Endodermal cell (in vitro differentiated cells): ENCODE results near the gene FRMPD2. TPM values are rescaled to one million over a fixed set of nuclear protein-coding genes. Genes with fewer than 3 reads are reported as not detected.

ENCODE experiments used
- DNase-seq: peaks from one replicate; pipeline ENCODE4 v3.0.0-alpha.2; 2017
- H3K27ac ChIP-seq: 2 replicates; pipeline ENCODE4 v1.5.1; 2013; ENCODE audit warnings: mild to moderate bottlenecking, low read depth, low read length, moderate library complexity
- H3K27me3 ChIP-seq: 2 replicates; pipeline ENCODE4 v1.6.1; 2013; ENCODE audit warnings: mild to moderate bottlenecking, low read length, moderate library complexity; ENCODE audit not compliant: insufficient read depth, control insufficient read depth, poor library complexity, severe bottlenecking
- H3K36me3 ChIP-seq: 2 replicates; pipeline ENCODE4 v1.7.0; 2013; ENCODE audit warnings: mild to moderate bottlenecking, low read length, moderate library complexity; ENCODE audit not compliant: control insufficient read depth, insufficient read depth
- H3K4me1 ChIP-seq: one replicate; pipeline ENCODE4 v1.7.0; 2013; ENCODE audit warnings: low read length; ENCODE audit not compliant: control insufficient read depth, insufficient read depth
- H3K4me3 ChIP-seq: 2 replicates; pipeline ENCODE4 v1.5.1; 2013; ENCODE audit warnings: mild to moderate bottlenecking, low read length, moderate library complexity
- H3K9ac ChIP-seq: 2 replicates; pipeline ENCODE4 v1.6.1; 2013; ENCODE audit warnings: mild to moderate bottlenecking, low read length, moderate library complexity; ENCODE audit not compliant: poor library complexity, severe bottlenecking; ENCODE audit errors: extremely low read depth
- H3K9me3 ChIP-seq: 2 replicates; pipeline ENCODE4 v1.6.1; 2013; ENCODE audit warnings: mild to moderate bottlenecking, low read length, moderate library complexity; ENCODE audit not compliant: control insufficient read depth
- H3K27ac Mint-ChIP-seq: 2 replicates; pipeline ENCODE4 v1.8.0; 2020; ENCODE audit warnings: mixed read lengths
- H3K27me3 Mint-ChIP-seq: 2 replicates; pipeline ENCODE4 v1.8.0; 2021; ENCODE audit warnings: mild to moderate bottlenecking, mixed read lengths; ENCODE audit not compliant: insufficient read depth
- H3K36me3 Mint-ChIP-seq: 2 replicates; pipeline ENCODE4 v1.8.0; 2020; ENCODE audit warnings: low read depth, mixed read lengths
- H3K4me1 Mint-ChIP-seq: 2 replicates; pipeline ENCODE4 v1.8.0; 2020; ENCODE audit warnings: mixed read lengths
- H3K4me3 Mint-ChIP-seq: 2 replicates; pipeline ENCODE4 v1.8.0; 2020; ENCODE audit warnings: mild to moderate bottlenecking, moderate library complexity, mixed read lengths
- H3K9me3 Mint-ChIP-seq: 2 replicates; pipeline ENCODE4 v1.8.0; 2020; ENCODE audit warnings: mild to moderate bottlenecking, mixed read lengths
- CTCF ChIP-seq: fragments of 200-600 bp; sonication (generic); conservative IDR thresholded peaks from 2 replicates; pipeline ENCODE4 v1.5.0; 2021; ENCODE audit warnings: antibody characterized with exemption, mild to moderate bottlenecking
- WGBS, 2 experiments: methylation state at CpG; one replicate each; pipeline versions ENCODE4 v1.1.5 to v1.1.7; 2013; ENCODE audit warnings: missing lambda C conversion rate in 2 of 2, mixed read lengths in 1 of 2; ENCODE audit not compliant: insufficient coverage in 1 of 2, insufficient read length in 1 of 2; 5-methylcytosine and 5-hydroxymethylcytosine counted together
- total RNA-seq, 2 donors: library from RNA; stranded (reverse); fragmentation: NEBNext Ultra II Directional in 1 of 2; extraction: Animal tissue kit (Norgen Biotek cat#: 25700) in 1 of 2; gene quantifications; 2 replicates in 1 of 2; 3 replicates in 1 of 2; pipeline ENCODE4 v1.2.1, GENCODE V29; 2021

FRMPD2 gene
- total RNA-seq, 2 donors from 2014 or later: 0.44 to 1.5 TPM

- Histone ChIP-seq H3K4me3 (no peak overlapping the region), H3K36me3 (no peaks in the 10 kb centered on the region), H3K4me1 (peaks cover 12% of the 10 kb centered on the region), H3K9me3 (no peaks in the 10 kb centered on the region), H3K27me3 (no peaks in the 10 kb centered on the region), H3K9ac (no peak overlapping the region), H3K27ac (no peak overlapping the region)
- H3K27ac Mint-ChIP-seq: no peak overlapping the region
- no peak for TF ChIP-seq CTCF
- H3K27me3 Mint-ChIP-seq: no peaks in the 10 kb centered on the region
- H3K36me3 Mint-ChIP-seq: no peaks in the 10 kb centered on the region
- 94 to 100% methylated on average over 2 to 5 of the region's 5 CpGs for WGBS, 2 experiments
- DNase-seq: no peak
- H3K4me3 Mint-ChIP-seq: no peak overlapping the region
- no peaks in the 10 kb centered on the region for H3K9me3 Mint-ChIP-seq
- peaks cover 23% of the 10 kb centered on the region for H3K4me1 Mint-ChIP-seq
Measured at GRCh38 chr10:48254750-48255512, 19.6 kb downstream of the FRMPD2 start.

DNA sequence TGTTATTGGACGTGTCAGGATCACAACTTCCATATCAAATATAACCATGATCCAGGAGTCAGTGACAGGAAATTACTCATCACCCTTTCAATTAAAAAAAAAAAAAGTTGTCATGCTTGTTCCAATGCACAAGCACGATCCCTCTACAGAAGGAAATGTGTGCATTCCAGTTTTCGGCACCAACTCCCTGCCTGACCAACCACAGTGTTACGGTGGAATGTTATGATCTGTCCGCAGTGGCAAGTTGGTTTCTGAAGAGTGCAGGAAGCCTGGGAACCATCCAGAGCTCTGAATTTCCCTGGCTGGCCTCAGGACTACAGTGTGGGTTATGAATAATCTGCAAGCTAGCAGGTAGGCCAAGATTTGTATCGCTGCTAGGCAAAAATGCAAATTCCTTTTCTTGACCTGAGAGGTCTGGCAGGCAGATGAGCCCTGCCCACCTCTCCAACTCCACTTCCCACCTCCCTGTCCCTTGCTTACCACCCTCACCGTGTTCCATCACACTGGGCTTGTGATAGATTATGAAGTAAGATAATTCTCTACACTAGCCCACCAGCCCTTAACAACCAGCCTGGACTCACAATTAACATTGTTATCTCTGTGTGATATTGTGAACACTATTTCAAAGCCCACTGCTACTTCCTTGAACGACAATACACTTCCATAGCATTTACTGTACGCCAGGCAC lies 20.4 kb downstream of the FRMPD2 start:
- Mint-ChIP-seq H3K27me3 (no peaks in the 10 kb centered on the region), H3K27ac (no peak overlapping the region), H3K4me3 (no peak overlapping the region), H3K36me3 (no peaks in the 10 kb centered on the region), H3K4me1 (peaks cover 23% of the 10 kb centered on the region), H3K9me3 (no peaks in the 10 kb centered on the region)
- Histone ChIP-seq H3K9ac (no peak overlapping the region), H3K27ac (no peak overlapping the region), H3K4me1 (peaks cover 12% of the 10 kb centered on the region), H3K9me3 (no peaks in the 10 kb centered on the region), H3K36me3 (no peaks in the 10 kb centered on the region), H3K27me3 (no peaks in the 10 kb centered on the region), H3K4me3 (no peak overlapping the region)
- no peak for TF ChIP-seq CTCF
- no peak for DNase-seq
- 94 to 95% methylated on average over 6 to 8 of the region's 9 CpGs for WGBS, 2 experiments

DNA sequence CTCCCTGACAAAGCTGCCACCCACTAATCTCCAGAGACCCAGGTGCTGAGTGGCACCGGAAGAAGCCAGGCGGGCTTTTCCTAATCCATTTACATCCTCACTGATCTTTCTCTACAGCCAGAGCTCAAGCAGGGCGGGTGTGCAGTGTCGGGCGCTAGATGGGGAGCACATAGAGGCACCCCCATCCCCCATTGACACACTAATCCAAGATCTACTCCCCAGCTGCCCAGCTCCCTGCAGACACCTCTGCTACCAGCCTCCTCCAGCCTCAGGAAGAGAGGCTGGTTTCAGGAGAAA lies 22.2 kb downstream of the FRMPD2 start:
- Histone ChIP-seq H3K9me3 (no peaks in the 10 kb centered on the region), H3K4me1 (peaks cover 6% of the 10 kb centered on the region), H3K9ac (no peak overlapping the region), H3K4me3 (no peak overlapping the region), H3K36me3 (no peaks in the 10 kb centered on the region), H3K27me3 (no peaks in the 10 kb centered on the region), H3K27ac (no peak overlapping the region)
- Mint-ChIP-seq H3K4me3 (no peak overlapping the region), H3K4me1 (peaks cover 14% of the 10 kb centered on the region), H3K27ac (no peak overlapping the region), H3K36me3 (no peaks in the 10 kb centered on the region), H3K27me3 (no peaks in the 10 kb centered on the region), H3K9me3 (no peaks in the 10 kb centered on the region)
- no peak for DNase-seq
- no peak for TF ChIP-seq CTCF
- WGBS, 2 experiments: 82% methylated on average over 5 of the region's 5 CpGs; no CpG with 5 or more reads in 1 of the 2 experiments
